BLaER1 (cell line): ENCODE data around the gene ERP27.

Source experiments
- H3K27ac ChIP-seq: shearing (Covaris generic); formaldehyde crosslinking; 2 replicates; pipeline ENCODE4 v1.8.1; 2022
- H3K27me3 ChIP-seq: shearing (Covaris generic); formaldehyde crosslinking; 2 replicates; pipeline ENCODE4 v1.8.1; 2022
- H3K36me3 ChIP-seq: shearing (Covaris generic); formaldehyde crosslinking; 2 replicates; pipeline ENCODE4 v1.8.1; 2022
- H3K4me1 ChIP-seq: shearing (Covaris generic); formaldehyde crosslinking; 2 replicates; pipeline ENCODE4 v1.8.1; 2022
- H3K4me2 ChIP-seq: shearing (Covaris generic); formaldehyde crosslinking; 2 replicates; pipeline ENCODE4 v1.8.1; 2022
- H3K4me3 ChIP-seq: shearing (Covaris generic); formaldehyde crosslinking; 2 replicates; pipeline ENCODE4 v1.8.1; 2022
- H3K9ac ChIP-seq: shearing (Covaris generic); formaldehyde crosslinking; 2 replicates; pipeline ENCODE4 v1.8.1; 2022
- H3K9me3 ChIP-seq: shearing (Covaris generic); formaldehyde crosslinking; 2 replicates; pipeline ENCODE4 v1.8.1; 2022
- H4K20me1 ChIP-seq: shearing (Covaris generic); formaldehyde crosslinking; 2 replicates; pipeline ENCODE4 v1.8.1; 2022
- Cebpa-rat ChIP-seq: shearing (Covaris generic); IDR thresholded peaks from 2 replicates; pipeline ENCODE4 v1.8.1; 2022

The ERP27 gene

DNA sequence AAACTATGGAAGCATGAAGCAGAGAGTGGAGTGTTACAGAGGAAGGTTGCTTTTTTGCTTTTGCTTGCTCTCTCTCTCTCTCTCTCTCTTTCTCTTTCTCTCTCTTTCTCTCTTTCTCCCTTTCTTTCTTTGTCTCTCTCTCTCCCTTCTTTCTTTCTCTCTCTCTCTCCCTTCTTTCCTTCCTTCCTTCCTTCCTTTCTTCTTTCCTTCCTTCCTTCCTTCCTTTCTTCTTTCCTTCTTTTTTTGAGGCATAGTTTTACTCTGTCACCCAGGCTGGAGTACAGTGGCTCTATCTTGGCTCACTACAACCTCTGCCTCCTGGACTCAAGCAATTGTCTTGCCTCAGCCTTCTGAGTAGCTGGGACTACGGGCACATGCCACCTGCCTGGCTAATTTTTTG is 15.4 kb upstream of the ERP27 start:
- Histone ChIP-seq H3K36me3 (peaks cover 49% of the 10 kb centered on the region), H3K9ac (peak overlapping the region; percentile 56), H3K4me2 (peak overlapping the region; percentile 93), H3K27me3 (no peaks in the 10 kb centered on the region), H3K27ac (peak overlapping the region; percentile 65), H3K4me1 (peaks cover 97% of the 10 kb centered on the region), H3K4me3 (peak overlapping the region; percentile 34; the same call in 1 of the 2 replicates), H3K9me3 (no peaks in the 10 kb centered on the region), H4K20me1 (peaks cover 92% of the 10 kb centered on the region)
- no peak for TF ChIP-seq Cebpa-rat

DNA sequence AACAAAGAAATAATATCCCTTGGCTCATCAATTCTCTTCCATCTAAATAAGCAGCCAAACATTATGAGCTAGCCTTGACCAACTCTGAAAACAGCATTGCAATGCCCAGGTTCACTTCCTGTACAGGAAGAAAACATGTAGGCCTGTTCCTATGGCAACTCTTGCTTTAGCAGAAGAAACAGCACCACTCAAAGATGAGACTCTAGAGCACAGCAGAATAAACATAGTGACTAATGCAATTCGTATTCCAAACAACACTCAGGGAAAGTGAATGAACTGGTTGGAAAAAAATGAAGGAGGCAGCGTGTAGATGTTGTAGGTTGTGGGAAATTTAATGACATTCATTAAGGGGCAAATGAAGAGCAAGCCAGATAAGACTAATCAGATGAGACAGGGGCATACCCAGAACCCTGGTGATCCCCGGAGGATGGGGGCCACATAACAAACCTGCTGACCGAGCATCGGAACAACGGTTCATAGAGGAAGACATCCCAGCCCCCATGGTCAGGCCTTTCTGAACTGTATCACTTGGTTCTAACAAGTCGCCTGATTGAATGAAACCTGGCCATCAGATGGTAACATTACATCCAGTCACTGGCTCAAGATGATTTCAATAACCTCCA is 14.1 kb upstream of the ERP27 start:
- Histone ChIP-seq H4K20me1 (peaks cover 78% of the 10 kb centered on the region), H3K36me3 (peaks cover 61% of the 10 kb centered on the region), H3K27me3 (no peaks in the 10 kb centered on the region), H3K4me1 (peaks cover 99% of the 10 kb centered on the region), H3K4me3 (peak overlapping the region; percentile 39; the same call in 1 of the 2 replicates), H3K4me2 (peak overlapping the region; percentile 93), H3K9me3 (no peaks in the 10 kb centered on the region), H3K27ac (peak overlapping the region; percentile 91; the same call in 1 of the 2 replicates), H3K9ac (no peak overlapping the region; the same call in 1 of the 2 replicates)
- TF ChIP-seq Cebpa-rat: no peak

DNA sequence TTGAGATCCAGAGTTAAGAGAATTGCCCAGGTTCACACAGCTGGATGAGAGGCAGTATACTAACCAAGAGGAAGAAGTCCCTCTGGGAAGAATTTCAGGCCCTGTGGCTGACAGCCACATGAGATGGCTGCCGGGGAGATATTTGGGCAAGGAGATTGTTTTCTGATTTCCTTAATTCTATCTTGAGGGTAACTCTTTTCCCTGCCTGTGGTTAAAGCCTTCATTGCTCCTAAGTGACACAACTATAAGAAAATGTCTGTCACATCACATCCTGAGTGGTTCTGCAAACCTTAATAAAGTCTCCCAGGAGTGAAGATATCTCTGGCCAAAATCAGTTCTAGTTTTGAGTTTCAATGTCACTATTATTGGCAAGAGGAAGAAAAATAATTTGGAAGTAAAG is 13.5 kb upstream of the ERP27 start:
- peaks cover 99% of the 10 kb centered on the region for H3K4me1 ChIP-seq
- no peaks in the 10 kb centered on the region; the same call in 1 of the 2 replicates for H3K9me3 ChIP-seq
- no peak for TF ChIP-seq Cebpa-rat
- peak overlapping the region; percentile 93 for H3K4me2 ChIP-seq
- peak overlapping the region; percentile 39; the same call in 1 of the 2 replicates for H3K4me3 ChIP-seq
- no peaks in the 10 kb centered on the region for H3K27me3 ChIP-seq
- H3K27ac ChIP-seq: peak overlapping the region; percentile 91
- H3K36me3 ChIP-seq: peaks cover 63% of the 10 kb centered on the region
- no peak overlapping the region for H3K9ac ChIP-seq
- peaks cover 73% of the 10 kb centered on the region for H4K20me1 ChIP-seq

DNA sequence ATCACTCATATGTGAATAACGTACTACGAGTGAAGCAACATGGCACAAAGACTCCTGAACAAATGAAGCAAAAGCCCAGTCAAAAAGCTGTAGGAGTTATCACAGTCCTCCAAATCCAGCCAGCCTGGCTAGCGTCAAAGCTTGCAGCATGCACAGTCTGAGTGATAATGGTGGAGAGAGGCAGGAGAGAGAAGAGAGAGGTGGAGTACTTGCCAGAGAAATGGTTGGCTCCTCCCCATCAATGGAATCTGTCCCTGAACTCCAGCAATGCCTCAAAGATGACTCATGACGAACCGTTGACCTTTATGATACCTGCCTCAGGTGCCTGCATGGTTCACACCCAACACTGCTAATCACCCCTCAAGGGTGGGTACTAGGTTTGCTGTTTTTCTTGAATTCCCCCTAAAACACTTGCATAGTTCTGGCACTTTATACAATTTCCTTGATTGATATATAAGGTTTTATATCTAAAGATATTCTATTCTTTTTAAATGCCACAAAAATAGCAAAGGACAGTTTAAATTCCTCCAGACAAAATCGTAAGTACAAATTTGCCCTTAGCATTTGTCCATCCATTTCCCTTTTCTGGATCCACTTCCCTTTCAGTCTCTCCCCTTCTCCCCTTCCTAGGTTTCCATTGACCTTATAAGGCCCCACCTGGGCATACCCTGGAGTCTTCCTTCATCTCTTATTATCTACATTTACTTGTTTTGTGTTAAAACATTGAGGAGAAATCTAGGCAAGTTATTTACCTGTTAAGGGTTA is 12.8 kb upstream of the ERP27 start:
- Histone ChIP-seq H4K20me1 (peaks cover 66% of the 10 kb centered on the region), H3K9me3 (no peaks in the 10 kb centered on the region; the same call in 1 of the 2 replicates), H3K4me3 (0 out of 2 replicates have a peak overlapping the region, but pooled peaks have one; percentile 13), H3K9ac (no peak overlapping the region), H3K27ac (peak overlapping the region; percentile 91), H3K4me1 (peaks cover 97% of the 10 kb centered on the region), H3K4me2 (peak overlapping the region; percentile 93), H3K27me3 (no peaks in the 10 kb centered on the region), H3K36me3 (peaks cover 63% of the 10 kb centered on the region)
- no peak for TF ChIP-seq Cebpa-rat

DNA sequence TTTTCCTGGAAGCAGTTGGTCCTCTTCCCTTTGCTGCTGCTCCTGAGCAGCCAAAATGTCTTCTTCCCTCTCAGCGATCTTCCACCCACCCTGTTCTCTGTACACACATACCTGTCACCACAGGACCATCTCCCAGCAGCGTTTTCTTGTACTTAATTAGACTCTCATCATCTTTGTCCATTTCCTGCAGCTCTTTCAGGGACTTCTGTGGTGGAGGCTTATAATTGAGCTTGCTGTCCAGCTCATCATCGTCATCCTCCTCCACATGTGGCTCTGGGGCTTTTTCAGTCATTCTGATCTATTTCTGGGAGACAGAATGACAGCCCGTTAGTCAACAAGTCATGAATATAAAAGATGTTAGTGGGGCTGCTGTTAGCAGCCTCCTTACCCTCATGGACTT is 12.1 kb upstream of the ERP27 start:
- H3K4me1 ChIP-seq: peaks cover 89% of the 10 kb centered on the region
- no peaks in the 10 kb centered on the region; the same call in 1 of the 2 replicates for H3K9me3 ChIP-seq
- no peaks in the 10 kb centered on the region for H3K27me3 ChIP-seq
- 0 out of 2 replicates have a peak overlapping the region, but pooled peaks have one; percentile 13 for H3K4me3 ChIP-seq
- peak overlapping the region; percentile 91 for H3K27ac ChIP-seq
- no peak for TF ChIP-seq Cebpa-rat
- H3K36me3 ChIP-seq: peaks cover 67% of the 10 kb centered on the region
- peaks cover 59% of the 10 kb centered on the region for H4K20me1 ChIP-seq
- H3K9ac ChIP-seq: peak overlapping the region; percentile 78
- H3K4me2 ChIP-seq: peak overlapping the region; percentile 93

DNA sequence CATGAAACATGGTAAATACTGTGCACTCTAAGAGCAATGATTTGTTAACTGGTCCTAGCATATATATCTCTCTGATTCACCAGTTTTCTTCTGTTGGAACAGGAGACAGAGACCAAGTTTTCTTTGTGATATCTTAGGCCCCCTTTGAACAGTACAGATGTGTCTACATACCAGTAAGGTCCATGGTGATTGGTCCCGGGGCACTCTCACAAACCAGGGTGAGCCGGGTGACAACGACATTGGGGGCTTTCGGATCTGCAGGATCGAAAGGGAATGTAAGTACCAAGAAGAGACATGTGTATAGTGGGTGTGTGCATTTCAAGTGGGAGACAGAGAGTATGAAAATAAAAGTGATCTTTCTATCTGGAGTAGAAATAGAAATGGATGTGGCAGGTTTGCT is 11.3 kb upstream of the ERP27 start:
- TF ChIP-seq Cebpa-rat: no peak
- Histone ChIP-seq H3K4me3 (peak overlapping the region; percentile 53), H3K27me3 (no peaks in the 10 kb centered on the region), H3K27ac (peak overlapping the region; percentile 91), H3K9ac (peak overlapping the region; percentile 78), H3K9me3 (no peaks in the 10 kb centered on the region; the same call in 1 of the 2 replicates), H3K4me2 (peak overlapping the region; percentile 93), H4K20me1 (peaks cover 51% of the 10 kb centered on the region), H3K4me1 (peaks cover 82% of the 10 kb centered on the region), H3K36me3 (peaks cover 74% of the 10 kb centered on the region)

DNA sequence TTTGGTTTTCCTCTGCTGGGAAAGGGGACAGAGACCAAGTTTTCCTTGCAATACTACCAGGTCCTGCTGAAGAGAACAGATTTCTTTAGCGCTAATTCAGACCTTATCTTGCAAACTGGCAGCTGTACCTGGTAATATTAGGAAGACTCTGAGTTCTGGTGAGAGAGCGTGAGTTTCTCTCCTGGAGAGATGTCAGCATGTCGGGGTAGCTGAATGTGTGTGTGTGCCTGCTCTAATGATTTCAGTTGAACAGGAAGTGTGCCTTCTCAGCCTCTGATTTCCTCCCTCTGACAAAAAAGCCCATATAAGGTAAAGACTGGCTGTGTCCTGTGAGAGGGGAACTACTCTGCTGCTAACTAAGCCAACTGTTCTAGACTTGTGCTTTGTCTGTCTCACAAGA is 10.3 kb upstream of the ERP27 start:
- peak overlapping the region; percentile 93 for H3K4me2 ChIP-seq
- peaks cover 72% of the 10 kb centered on the region for H3K4me1 ChIP-seq
- TF ChIP-seq Cebpa-rat: no peak
- H3K9ac ChIP-seq: peak overlapping the region; percentile 78
- peaks cover 41% of the 10 kb centered on the region for H4K20me1 ChIP-seq
- peak overlapping the region; percentile 91 for H3K27ac ChIP-seq
- peaks cover 75% of the 10 kb centered on the region for H3K36me3 ChIP-seq
- H3K27me3 ChIP-seq: no peaks in the 10 kb centered on the region
- H3K4me3 ChIP-seq: peak overlapping the region; percentile 53
- no peaks in the 10 kb centered on the region; the same call in 1 of the 2 replicates for H3K9me3 ChIP-seq

DNA sequence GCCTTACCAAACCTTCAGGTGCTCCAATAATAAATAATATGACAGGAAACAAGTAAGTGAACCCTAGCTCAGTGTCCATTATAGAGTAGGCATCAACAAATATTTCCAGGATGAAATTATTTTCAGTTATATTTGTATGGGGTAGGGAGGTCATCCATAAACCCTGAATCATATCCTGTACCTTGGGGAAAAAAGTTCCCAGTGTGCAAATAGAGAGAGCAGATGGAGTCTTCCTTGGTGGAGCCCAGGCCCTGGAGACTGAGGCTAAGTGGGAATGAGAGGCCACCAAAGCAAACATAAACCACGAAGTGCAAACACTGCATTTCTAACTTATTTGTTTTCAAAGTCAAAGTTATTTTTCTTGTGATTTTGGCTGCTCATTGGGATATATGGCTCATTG is 8.5 kb upstream of the ERP27 start:
- H3K27ac ChIP-seq: peak overlapping the region; percentile 91; the same call in 1 of the 2 replicates
- peaks cover 94% of the 10 kb centered on the region for H3K36me3 ChIP-seq

DNA sequence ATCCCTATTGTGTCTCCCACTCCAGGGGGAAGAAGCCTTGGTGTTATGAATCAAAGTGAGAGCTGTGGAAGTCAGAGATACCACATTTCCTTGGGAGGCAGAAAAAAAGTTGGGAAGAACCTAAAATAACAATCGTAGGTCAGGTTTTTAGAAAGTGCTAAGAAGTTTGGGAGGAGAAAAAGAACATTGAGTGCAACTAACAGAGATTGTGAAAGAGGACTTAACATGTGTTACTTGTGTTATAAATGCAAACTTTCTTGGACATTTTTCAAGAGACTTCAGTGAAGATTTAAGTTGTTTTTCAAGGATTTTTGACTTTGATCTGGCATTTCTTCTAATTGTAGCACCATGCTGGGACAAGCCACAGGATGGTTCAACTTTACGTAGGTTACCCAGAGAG is 7.8 kb upstream of the ERP27 start:
- H3K36me3 ChIP-seq: peaks cover 97% of the 10 kb centered on the region
- peaks cover 29% of the 10 kb centered on the region for H4K20me1 ChIP-seq
- peak overlapping the region; percentile 91 for H3K27ac ChIP-seq
- peaks cover 47% of the 10 kb centered on the region for H3K4me1 ChIP-seq
- H3K4me2 ChIP-seq: no peak overlapping the region
- H3K9me3 ChIP-seq: no peaks in the 10 kb centered on the region; the same call in 1 of the 2 replicates
- H3K9ac ChIP-seq: no peak overlapping the region
- no peak for TF ChIP-seq Cebpa-rat
- no peak overlapping the region for H3K4me3 ChIP-seq
- H3K27me3 ChIP-seq: no peaks in the 10 kb centered on the region

More for the DNA sequence above, 8.5 kb upstream of the ERP27 start:
- Histone ChIP-seq H3K4me3 (no peak overlapping the region), H3K9me3 (no peaks in the 10 kb centered on the region; the same call in 1 of the 2 replicates), H3K9ac (no peak overlapping the region), H3K4me2 (peak overlapping the region; percentile 3; the same call in 1 of the 2 replicates), H4K20me1 (peaks cover 34% of the 10 kb centered on the region), H3K27me3 (no peaks in the 10 kb centered on the region), H3K4me1 (peaks cover 54% of the 10 kb centered on the region)
- TF ChIP-seq Cebpa-rat: no peak
